ENCODE results near the gene TPO. TPM values are rescaled to one million over a fixed set of nuclear protein-coding genes. Genes with fewer than 3 reads are reported as not detected.

Gene TPO
- total RNA-seq, 4 donors from 2014 or later, result 6.7 to 14.5 (median 11.3) TPM

DNA sequence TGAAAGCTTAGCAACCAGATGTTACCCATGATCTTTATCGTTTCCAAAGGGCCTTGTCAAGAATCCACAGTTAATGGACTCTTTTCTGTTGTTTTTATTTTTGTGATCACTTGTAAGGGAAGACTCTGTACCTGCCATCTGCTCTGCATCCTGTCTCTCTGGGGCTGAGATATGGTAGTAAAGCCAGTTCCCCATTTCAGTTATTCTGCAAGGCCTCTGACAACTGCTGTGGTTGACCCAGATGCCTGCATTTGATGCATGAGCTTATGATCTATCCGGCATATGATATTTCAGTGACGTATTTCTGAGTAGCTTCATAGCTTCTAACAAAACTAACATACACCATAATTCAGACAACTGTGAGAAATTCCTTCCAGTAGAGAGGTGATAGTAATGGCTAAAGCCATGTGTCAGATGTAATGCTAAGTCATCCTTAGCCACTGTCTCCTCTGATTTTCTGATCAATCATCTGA is 105.1 kb downstream of the TPO start:
- H3K27ac ChIP-seq, result peak overlapping the region in 2 of 4 donors; percentile 15 to 42
- H3K4me3 ChIP-seq, result no peak overlapping the region
- no peaks in the 10 kb centered on the region for H3K9me3 ChIP-seq
- H3K36me3 ChIP-seq, result no peaks in the 10 kb centered on the region
- no peak for TF ChIP-seq POLR2A (IDR thresholded peaks at IDR 0.05)
- TF ChIP-seq, protein P1, sequence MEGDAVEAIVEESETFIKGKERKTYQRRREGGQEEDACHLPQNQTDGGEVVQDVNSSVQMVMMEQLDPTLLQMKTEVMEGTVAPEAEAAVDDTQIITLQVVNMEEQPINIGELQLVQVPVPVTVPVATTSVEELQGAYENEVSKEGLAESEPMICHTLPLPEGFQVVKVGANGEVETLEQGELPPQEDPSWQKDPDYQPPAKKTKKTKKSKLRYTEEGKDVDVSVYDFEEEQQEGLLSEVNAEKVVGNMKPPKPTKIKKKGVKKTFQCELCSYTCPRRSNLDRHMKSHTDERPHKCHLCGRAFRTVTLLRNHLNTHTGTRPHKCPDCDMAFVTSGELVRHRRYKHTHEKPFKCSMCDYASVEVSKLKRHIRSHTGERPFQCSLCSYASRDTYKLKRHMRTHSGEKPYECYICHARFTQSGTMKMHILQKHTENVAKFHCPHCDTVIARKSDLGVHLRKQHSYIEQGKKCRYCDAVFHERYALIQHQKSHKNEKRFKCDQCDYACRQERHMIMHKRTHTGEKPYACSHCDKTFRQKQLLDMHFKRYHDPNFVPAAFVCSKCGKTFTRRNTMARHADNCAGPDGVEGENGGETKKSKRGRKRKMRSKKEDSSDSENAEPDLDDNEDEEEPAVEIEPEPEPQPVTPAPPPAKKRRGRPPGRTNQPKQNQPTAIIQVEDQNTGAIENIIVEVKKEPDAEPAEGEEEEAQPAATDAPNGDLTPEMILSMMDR (IDR thresholded peaks at IDR 0.05), result no peak
- no peak for TF ChIP-seq POLR2AphosphoS5 (IDR thresholded peaks at IDR 0.05)
- no peak for TF ChIP-seq EP300 (IDR thresholded peaks at IDR 0.05)
- ATAC-seq, result no peak
- WGBS, 2 donors (ENCODE audit: low coverage in 1 of 2), result 65 to 78% methylated on average over 2 to 3 of the region's 3 CpGs
- peaks cover 6% of the 10 kb centered on the region for H3K27me3 ChIP-seq
- H3K4me1 ChIP-seq, result no peaks in the 10 kb centered on the region

DNA sequence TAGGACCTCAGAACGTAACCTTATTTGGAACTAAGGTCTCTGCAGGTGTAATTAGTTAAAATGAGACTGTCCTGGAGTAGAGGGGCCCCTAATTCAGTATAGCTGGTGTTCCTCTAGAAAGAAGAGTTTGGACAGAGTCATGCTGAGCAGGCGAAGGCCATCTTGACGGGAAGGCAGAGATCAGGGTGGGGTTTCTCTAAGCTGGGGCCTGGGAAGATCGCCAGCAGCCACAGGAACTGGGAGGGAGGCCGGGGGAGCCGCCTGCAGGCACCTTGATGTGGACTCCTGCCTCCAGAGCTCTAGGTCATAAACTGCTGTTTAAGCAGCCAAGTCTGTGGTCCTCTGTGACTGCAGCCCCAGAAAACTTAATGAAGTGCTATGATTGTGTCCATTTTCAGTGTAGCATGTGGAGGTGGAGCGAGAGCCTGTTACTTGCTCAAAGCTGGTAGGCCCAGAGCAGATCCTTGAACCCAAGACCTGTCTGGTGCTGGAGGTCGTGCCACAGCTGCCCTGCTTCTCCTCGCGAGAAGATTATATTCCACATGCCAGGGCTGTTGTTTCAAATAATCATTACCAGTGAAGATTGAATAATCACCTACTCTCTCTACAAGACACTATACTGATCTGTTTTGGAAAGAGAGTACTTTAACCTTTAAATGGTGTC is 105.7 kb downstream of the TPO start:
- H3K36me3 ChIP-seq, result no peaks in the 10 kb centered on the region
- peaks cover 3% of the 10 kb centered on the region for H3K27me3 ChIP-seq
- H3K4me1 ChIP-seq, result no peaks in the 10 kb centered on the region
- peak overlapping the region in 1 of 4 donors; percentile 42 for H3K27ac ChIP-seq
- TF ChIP-seq EP300 (IDR thresholded peaks at IDR 0.05) (no peak), POLR2AphosphoS5 (IDR thresholded peaks at IDR 0.05) (no peak), POLR2A (IDR thresholded peaks at IDR 0.05) (no peak)
- TF ChIP-seq, protein P1 (IDR thresholded peaks at IDR 0.05), result no peak
- H3K4me3 ChIP-seq, result no peak overlapping the region
- no peak for ATAC-seq
- no peaks in the 10 kb centered on the region for H3K9me3 ChIP-seq
- WGBS, 2 donors (ENCODE audit: low coverage in 1 of 2), result 64 to 100% methylated on average over 3 to 9 of the region's 10 CpGs

DNA sequence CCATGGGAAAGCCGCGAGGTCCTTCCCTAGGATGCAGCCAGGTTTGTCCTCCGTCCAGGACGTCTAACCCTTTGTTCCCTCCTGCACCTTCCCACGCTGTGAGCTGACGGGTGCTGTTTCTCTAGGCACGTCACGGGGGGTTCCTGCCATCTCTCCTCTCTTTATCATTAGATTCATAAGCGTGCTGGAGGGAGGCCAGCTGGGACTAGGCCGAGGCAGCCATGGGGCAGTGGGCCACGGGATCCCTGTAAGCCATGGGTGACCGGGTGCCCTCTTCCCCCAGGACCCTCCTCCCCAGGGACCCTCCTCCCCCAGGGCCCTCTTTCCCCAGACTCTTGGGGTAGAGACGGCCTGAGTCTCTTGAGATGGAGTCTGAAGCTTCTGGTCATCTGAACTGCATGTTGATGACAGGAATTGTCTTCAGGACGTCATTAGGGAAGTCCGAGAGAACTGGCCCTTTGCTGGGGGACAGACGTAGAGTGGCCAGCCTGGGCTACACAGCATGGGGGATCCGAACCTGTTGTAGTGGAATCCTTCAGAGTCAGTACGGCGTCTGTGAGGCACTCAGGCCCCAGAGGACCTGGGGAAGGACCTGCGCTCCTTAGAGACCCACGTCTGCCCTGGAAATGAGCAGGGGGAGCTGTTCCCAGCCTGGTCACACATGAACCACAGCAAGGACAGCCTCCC is 108.1 kb downstream of the TPO start:
- H3K27me3 ChIP-seq, result peaks cover 4% of the 10 kb centered on the region
- WGBS, 2 donors (ENCODE audit: low coverage in 1 of 2), result 62 to 82% methylated on average over 3 to 8 of the region's 21 CpGs
- no peak overlapping the region for H3K27ac ChIP-seq
- H3K4me3 ChIP-seq, result no peak overlapping the region
- H3K4me1 ChIP-seq, result no peaks in the 10 kb centered on the region
- no peak for ATAC-seq
- no peaks in the 10 kb centered on the region for H3K9me3 ChIP-seq
- H3K36me3 ChIP-seq, result no peaks in the 10 kb centered on the region
- no peak for TF ChIP-seq POLR2AphosphoS5 (IDR thresholded peaks at IDR 0.05)
- no peak for TF ChIP-seq POLR2A (IDR thresholded peaks at IDR 0.05)
- TF ChIP-seq, protein P1 (IDR thresholded peaks at IDR 0.05), result no peak
- TF ChIP-seq EP300 (IDR thresholded peaks at IDR 0.05), result no peak

DNA sequence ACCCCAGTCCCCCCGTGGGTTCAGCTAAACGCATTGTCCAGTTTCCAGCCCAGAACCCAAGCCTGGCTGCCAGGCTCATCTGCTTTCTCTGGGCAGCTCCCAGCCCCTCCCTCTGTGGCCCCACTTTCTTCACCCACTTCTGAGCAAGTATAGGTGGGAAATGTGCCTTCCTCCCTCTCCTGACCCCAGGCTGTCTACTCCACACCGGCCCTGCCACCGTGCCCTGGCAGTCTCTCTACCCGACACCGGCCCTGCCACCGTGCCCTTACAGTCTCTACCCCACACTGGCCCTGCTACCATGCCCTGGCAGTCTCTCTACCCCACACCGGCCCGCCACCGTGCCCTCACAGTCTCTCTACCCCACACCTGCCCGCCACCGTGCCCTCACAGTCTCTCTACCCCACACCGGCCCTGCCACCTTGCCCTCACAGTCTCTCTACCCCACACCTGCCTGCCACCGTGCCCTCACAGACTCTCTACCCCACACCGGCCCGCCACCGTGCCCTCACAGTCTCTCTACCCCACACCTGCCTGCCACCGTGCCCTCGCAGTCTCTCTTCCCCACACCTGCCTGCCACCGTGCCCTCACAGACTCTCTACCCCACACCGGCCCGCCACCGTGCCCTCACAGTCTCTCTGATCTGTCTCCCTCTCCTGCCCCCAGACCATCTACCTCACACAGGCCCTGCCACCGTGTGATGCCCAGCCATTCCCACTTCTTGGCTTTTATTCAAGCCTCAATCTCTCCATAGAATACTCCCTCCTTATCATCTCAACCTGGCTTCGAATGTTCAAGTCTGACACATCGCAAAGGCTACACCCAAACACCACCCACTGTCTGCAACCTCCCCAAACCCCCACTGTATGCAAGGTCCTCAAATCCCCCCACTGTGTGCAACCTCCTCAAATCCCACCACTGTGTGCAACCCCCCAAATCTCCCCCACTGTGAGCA is 108.9 kb downstream of the TPO start:
- no peak overlapping the region for H3K4me3 ChIP-seq
- 83 to 87% methylated on average over 20 to 25 of the region's 26 CpGs for WGBS, 2 donors (ENCODE audit: low coverage in 1 of 2)
- no peaks in the 10 kb centered on the region for H3K9me3 ChIP-seq
- TF ChIP-seq, protein P1 (IDR thresholded peaks at IDR 0.05), result no peak
- TF ChIP-seq POLR2AphosphoS5 (IDR thresholded peaks at IDR 0.05), result no peak
- no peak for TF ChIP-seq EP300 (IDR thresholded peaks at IDR 0.05)
- TF ChIP-seq POLR2A (IDR thresholded peaks at IDR 0.05), result no peak
- no peak for ATAC-seq
- no peaks in the 10 kb centered on the region for H3K4me1 ChIP-seq
- peaks cover 4% of the 10 kb centered on the region for H3K27me3 ChIP-seq
- no peaks in the 10 kb centered on the region for H3K36me3 ChIP-seq
- H3K27ac ChIP-seq, result no peak overlapping the region
